ENCODE results near the gene PHLPP1. TPM values are rescaled to one million over a fixed set of nuclear protein-coding genes. Genes with fewer than 3 reads are reported as not detected.
A peak's percentile ranks its signal among the peaks of the same experiment; 100 is the strongest.

PHLPP1 gene
- total and polyA plus RNA-seq, 2 of the 13 experiments (the other 11 are each of a cell fraction or from before 2014, with no cell fraction given) = 9.8 to 18.5 TPM

DNA sequence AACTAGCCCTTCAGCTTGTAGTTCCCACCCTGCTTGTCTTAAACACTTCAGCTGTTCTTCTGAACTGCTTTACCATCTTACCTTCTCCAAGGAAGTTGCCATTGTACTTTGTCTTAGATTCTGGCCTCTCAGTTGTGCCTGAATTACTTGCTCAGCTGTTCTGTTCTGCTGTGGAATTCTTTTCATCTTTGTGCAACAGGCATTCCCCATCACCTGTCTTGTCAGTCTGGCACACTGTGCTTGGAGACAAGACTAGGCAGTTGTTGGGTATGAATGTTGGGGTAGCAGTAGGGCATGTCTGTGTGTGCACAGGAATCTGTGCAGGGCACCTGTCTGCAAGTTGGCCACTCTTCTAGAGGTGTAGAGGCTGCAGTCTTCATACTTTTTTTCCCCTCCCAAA lies 38.7 kb downstream of the PHLPP1 start:
- CTCF ChIA-PET (ENCODE audit: low intra/inter-chr PET ratio, low total read pairs) = no interaction called here
- H3K36me3 ChIP-seq (replicated peaks in 1 of 2; ENCODE audit: control insufficient read depth in 1 of 2, insufficient read depth in 2 of 2, low read length in 2 of 2) = 0 out of 5 replicates have a peak, but pooled peaks cover 0 to 3% of the 10 kb centered on the region in 2 experiments
- no TSS peak for BruUV-seq (replicated peaks)

More for the DNA sequence above, 38.7 kb downstream of the PHLPP1 start:
- H2AFZ ChIP-seq (ENCODE audit: low read length) = no peak overlapping the region
- H3K9ac ChIP-seq (ENCODE audit: insufficient read depth, low read depth, low read length) = no peak overlapping the region
- no peak for TF ChIP-seq SRSF1 (optimal IDR thresholded peaks at IDR 0.05; ENCODE audit: low read depth, low read length)
- TF ChIP-seq, protein P1, sequence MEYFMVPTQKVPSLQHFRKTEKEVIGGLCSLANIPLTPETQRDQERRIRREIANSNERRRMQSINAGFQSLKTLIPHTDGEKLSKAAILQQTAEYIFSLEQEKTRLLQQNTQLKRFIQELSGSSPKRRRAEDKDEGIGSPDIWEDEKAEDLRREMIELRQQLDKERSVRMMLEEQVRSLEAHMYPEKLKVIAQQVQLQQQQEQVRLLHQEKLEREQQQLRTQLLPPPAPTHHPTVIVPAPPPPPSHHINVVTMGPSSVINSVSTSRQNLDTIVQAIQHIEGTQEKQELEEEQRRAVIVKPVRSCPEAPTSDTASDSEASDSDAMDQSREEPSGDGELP (IDR thresholded peaks at IDR 0.05; ENCODE audit: borderline replicate concordance, low read depth) = 0 out of 2 replicates have a peak, but pooled peaks have one; percentile 14
- no peak for TF ChIP-seq PBX3 (CRISPR knock-in tag; IDR thresholded peaks at IDR 0.05; ENCODE audit: borderline replicate concordance)
- no peak for TF ChIP-seq ZNF687 (CRISPR knock-in tag; IDR thresholded peaks at IDR 0.05)
- TF ChIP-seq ZNF556 (CRISPR knock-in tag; IDR thresholded peaks at IDR 0.05; ENCODE audit: borderline replicate concordance) = no peak
- no peak for TF ChIP-seq ZFAT (CRISPR knock-in tag; conservative IDR thresholded peaks at IDR 0.05)
- intact Hi-C loops (cut with micrococcal nuclease; ENCODE audit: unreplicated experiment) = loop anchor here (5.0 kb wide), 1 partner anchor 43 kb away; no protein-coding TSS in a partner anchor
- H3K79me2 ChIP-seq (ENCODE audit: insufficient read depth, low read length) = peaks cover 99% of the 10 kb centered on the region
- H3K27me3 ChIP-seq (ENCODE audit: control insufficient read depth in 1 of 2, insufficient read depth in 2 of 2, low read length in 2 of 2) = no peaks in the 10 kb centered on the region
- H3K4me2 ChIP-seq (ENCODE audit: low read depth, low read length) = no peak overlapping the region
- H3K4me3 ChIP-seq (replicated peaks in 1 of 3; ENCODE audit: insufficient read depth in 1 of 3, low read depth in 2 of 3, low read length in 3 of 3) = no peak overlapping the region
- H3K4me1 ChIP-seq (ENCODE audit: insufficient read depth, low read length) = peaks cover 80% of the 10 kb centered on the region
- no peak for FAIRE-seq
- H3K27ac ChIP-seq (ENCODE audit: extremely low read length, insufficient read depth, low read length) = no peak overlapping the region
- POLR2A ChIA-PET = no interaction called here
- in situ Hi-C loops (cut with HindIII; ENCODE audit: extremely low pct_ligation_motif_present, low pct_unique_long_range_greater_than_20kb) = no loop called here
- ATAC-seq = no peak
- peaks cover 14% of the 10 kb centered on the region for H4K20me1 ChIP-seq (ENCODE audit: insufficient read depth, low read length)
- no peaks in the 10 kb centered on the region for H3K9me3 ChIP-seq (ENCODE audit: low read length)
- DNase-seq (ENCODE audit: low spot score) = no peak
